Stimulated activated naive CD8-positive, alpha-beta T cell treated with anti-CD3 and anti-CD28 coated beads, Interleukin-15, Interleukin-2, amounts not matched to agents 100 U/mL and 50 U/mL, for 24 hours (primary cell): ENCODE measurements around the gene WTAP.
"Not testable (repeated sequence)": the region's sequence is repeated elsewhere in the genome, so short reads cannot be mapped to it uniquely, and the experiment has no call there.

Experiments used
- ATAC-seq: fragments of 150-1000 bp; cut with Tn5 transposase; one replicate; pipeline ENCODE4 v1.10.0; 2021
- DNase-seq: peaks from one replicate; pipeline ENCODE4 v3.0.0; 2021

Gene WTAP

GRCh38 chr6:159729598-159730331 is 2.5 kb downstream of the WTAP start:
- ATAC-seq: no peak
- no peak for DNase-seq

GRCh38 chr6:159730332-159730676 is 3.0 kb downstream of the WTAP start:
- DNase-seq: no peak
- no peak for ATAC-seq

GRCh38 chr6:159732550-159732949 is 5.2 kb downstream of the WTAP start:
- ATAC-seq, DNase-seq: not testable (repeated sequence)

GRCh38 chr6:159733395-159733794 is 6.1 kb downstream of the WTAP start:
- ATAC-seq, DNase-seq: not testable (repeated sequence)

- no peak for DNase-seq
- ATAC-seq: no peak
Measured at GRCh38 chr6:159736908-159737307, 9.6 kb downstream of the WTAP start.

- DNase-seq: no peak
Measured at GRCh38 chr6:159739341-159739740, 12.0 kb downstream of the WTAP start.

GRCh38 chr6:159742165-159742564 is 14.9 kb downstream of the WTAP start:
- no peak for ATAC-seq
- DNase-seq: no peak

More at GRCh38 chr6:159739341-159739740, 12.0 kb downstream of the WTAP start:
- ATAC-seq: no peak

GRCh38 chr6:159745081-159745480 is 17.8 kb downstream of the WTAP start:
- ATAC-seq (no peak), DNase-seq (no peak)

- no peak for ATAC-seq
Measured at GRCh38 chr6:159746759-159747158, 19.5 kb downstream of the WTAP start.

GRCh38 chr6:159748127-159748526 is 20.8 kb downstream of the WTAP start:
- ATAC-seq, DNase-seq: not testable (repeated sequence)

More at GRCh38 chr6:159746759-159747158, 19.5 kb downstream of the WTAP start:
- no peak for DNase-seq

GRCh38 chr6:159751448-159751847 is 24.1 kb downstream of the WTAP start:
- DNase-seq (no peak), ATAC-seq (no peak)

GRCh38 chr6:159753081-159753872 is 26.0 kb downstream of the WTAP start:
- no peak for DNase-seq
- ATAC-seq: no peak

GRCh38 chr6:159754401-159754800 is 27.1 kb downstream of the WTAP start:
- ATAC-seq: no peak

GRCh38 chr6:159754959-159755914 is 27.9 kb downstream of the WTAP start:
- DNase-seq: no peak
- ATAC-seq: peak; percentile 20

More at GRCh38 chr6:159754401-159754800, 27.1 kb downstream of the WTAP start:
- DNase-seq: no peak

- ATAC-seq: no peak
- DNase-seq: no peak
Measured at GRCh38 chr6:159756508-159756907, 29.2 kb downstream of the WTAP start.

- no peak for DNase-seq
- ATAC-seq: no peak
Measured at GRCh38 chr6:159758031-159759001, 31.0 kb downstream of the WTAP start.

GRCh38 chr6:159759645-159760044 is 32.3 kb downstream of the WTAP start:
- no peak for ATAC-seq
- no peak for DNase-seq

GRCh38 chr6:159760602-159761057 is 33.3 kb downstream of the WTAP start:
- ATAC-seq: no peak

GRCh38 chr6:159761129-159761872 is 34.0 kb downstream of the WTAP start:
- peak; percentile 37 for DNase-seq
- ATAC-seq: peak; percentile 2

More at GRCh38 chr6:159760602-159761057, 33.3 kb downstream of the WTAP start:
- no peak for DNase-seq
